ENCODE results near the gene THEM5.

THEM5 gene

GRCh38 chr1:151832318-151832980 is 21.1 kb downstream of the THEM5 start:
- POLR2A ChIA-PET, result no interaction called here
- no peak for DNase-seq (ENCODE audit: extremely low spot score)
- CTCF ChIA-PET, result no interaction called here
- no peak for TF ChIP-seq LEF1 (IDR thresholded peaks at IDR 0.05; ENCODE audit: borderline replicate concordance)
- TF ChIP-seq SUZ12 (IDR thresholded peaks at IDR 0.05), result no peak
- TF ChIP-seq HDGF (IDR thresholded peaks at IDR 0.05; ENCODE audit: borderline replicate concordance), result no peak
- TF ChIP-seq BHLHE40 (IDR thresholded peaks at IDR 0.05; ENCODE audit: borderline replicate concordance), result no peak
- no peak for TF ChIP-seq FOXK2 (IDR thresholded peaks at IDR 0.05)
- no peak for TF ChIP-seq ZNF384 (IDR thresholded peaks at IDR 0.05)
- TF ChIP-seq TARDBP (IDR thresholded peaks at IDR 0.05), result no peak
- TF ChIP-seq CTBP1 (IDR thresholded peaks at IDR 0.05; ENCODE audit: borderline replicate concordance), result no peak
- no peak for TF ChIP-seq L3MBTL2 (conservative IDR thresholded peaks at IDR 0.05)
- no peak for TF ChIP-seq FOXA1 (IDR thresholded peaks at IDR 0.05)
- TF ChIP-seq PKNOX1 (IDR thresholded peaks at IDR 0.05), result no peak
- no peak for TF ChIP-seq ARNT (IDR thresholded peaks at IDR 0.05)
- no peak for TF ChIP-seq SP1 (IDR thresholded peaks at IDR 0.05)
- no peak for TF ChIP-seq FOXM1 (IDR thresholded peaks at IDR 0.05; ENCODE audit: borderline replicate concordance)

GRCh38 chr1:151831605-151832004 is 21.9 kb downstream of the THEM5 start, which contains the start of gene RORC:
RORC (minus strand) TSS chr1:151831802; CDS start chr1:151831764, 38 bp downstream.
- POLR2A ChIA-PET, result no interaction called here
- TF ChIP-seq PKNOX1 (IDR thresholded peaks at IDR 0.05) (no peak), NFRKB (IDR thresholded peaks at IDR 0.05) (no peak), ARNT (IDR thresholded peaks at IDR 0.05) (no peak), BHLHE40 (IDR thresholded peaks at IDR 0.05; ENCODE audit: borderline replicate concordance) (no peak), SUZ12 (IDR thresholded peaks at IDR 0.05) (no peak), CTBP1 (IDR thresholded peaks at IDR 0.05; ENCODE audit: borderline replicate concordance) (no peak), TARDBP (IDR thresholded peaks at IDR 0.05) (no peak), HDGF (IDR thresholded peaks at IDR 0.05; ENCODE audit: borderline replicate concordance) (no peak), ELF4 (IDR thresholded peaks at IDR 0.05) (no peak)
- CTCF ChIA-PET, result no interaction called here
- no peak for DNase-seq (ENCODE audit: extremely low spot score)

GRCh38 chr1:151831256-151831591 is 22.3 kb downstream of the THEM5 start:
- no peak for DNase-seq (ENCODE audit: extremely low spot score)
- TF ChIP-seq FOXM1 (IDR thresholded peaks at IDR 0.05; ENCODE audit: borderline replicate concordance), result no peak
- TF ChIP-seq ARNT (IDR thresholded peaks at IDR 0.05), result no peak
- ChIA-PET CTCF (no interaction called here), POLR2A (no interaction called here)

GRCh38 chr1:151830055-151830454 is 23.5 kb downstream of the THEM5 start:
- ChIA-PET POLR2A (no interaction called here), CTCF (interaction anchor here (0.7 kb wide), 1 partner anchor 233 kb away, joined by 3 read pairs; no protein-coding TSS in a partner anchor)

GRCh38 chr1:151829352-151830046 is 24.0 kb downstream of the THEM5 start:
- DNase-seq (ENCODE audit: extremely low spot score), result no peak
- POLR2A ChIA-PET, result no interaction called here
- CTCF ChIA-PET, result interaction anchor here (0.7 to 1.5 kb wide), 2 partner anchors 18 to 232 kb away, joined by 3 read pairs; no protein-coding TSS in a partner anchor
- TF ChIP-seq FOXK2 (IDR thresholded peaks at IDR 0.05), result no peak
- TF ChIP-seq FOXM1 (IDR thresholded peaks at IDR 0.05; ENCODE audit: borderline replicate concordance), result no peak
- TF ChIP-seq SUZ12 (IDR thresholded peaks at IDR 0.05), result no peak
- TF ChIP-seq PKNOX1 (IDR thresholded peaks at IDR 0.05), result no peak
- no peak for TF ChIP-seq ARNT (IDR thresholded peaks at IDR 0.05)
- no peak for TF ChIP-seq LEF1 (IDR thresholded peaks at IDR 0.05; ENCODE audit: borderline replicate concordance)
- no peak for TF ChIP-seq ZNF384 (IDR thresholded peaks at IDR 0.05)
- TF ChIP-seq CTBP1 (IDR thresholded peaks at IDR 0.05; ENCODE audit: borderline replicate concordance), result no peak
- TF ChIP-seq FOXA1 (IDR thresholded peaks at IDR 0.05), result no peak
- TF ChIP-seq BHLHE40 (IDR thresholded peaks at IDR 0.05; ENCODE audit: borderline replicate concordance), result no peak
- TF ChIP-seq TARDBP (IDR thresholded peaks at IDR 0.05), result no peak
- TF ChIP-seq L3MBTL2 (conservative IDR thresholded peaks at IDR 0.05), result no peak
- TF ChIP-seq HDGF (IDR thresholded peaks at IDR 0.05; ENCODE audit: borderline replicate concordance), result no peak
- TF ChIP-seq ELF4 (IDR thresholded peaks at IDR 0.05), result no peak
- no peak for TF ChIP-seq NFRKB (IDR thresholded peaks at IDR 0.05)
- no peak for TF ChIP-seq SP1 (IDR thresholded peaks at IDR 0.05)

More at GRCh38 chr1:151830055-151830454, 23.5 kb downstream of the THEM5 start:
- no peak for DNase-seq (ENCODE audit: extremely low spot score)
- no peak for TF ChIP-seq ARNT (IDR thresholded peaks at IDR 0.05)
- no peak for TF ChIP-seq LEF1 (IDR thresholded peaks at IDR 0.05; ENCODE audit: borderline replicate concordance)
- TF ChIP-seq FOXK2 (IDR thresholded peaks at IDR 0.05), result no peak
- no peak for TF ChIP-seq SP1 (IDR thresholded peaks at IDR 0.05)
- TF ChIP-seq HDGF (IDR thresholded peaks at IDR 0.05; ENCODE audit: borderline replicate concordance), result no peak
- TF ChIP-seq CTBP1 (IDR thresholded peaks at IDR 0.05; ENCODE audit: borderline replicate concordance), result no peak
- no peak for TF ChIP-seq BHLHE40 (IDR thresholded peaks at IDR 0.05; ENCODE audit: borderline replicate concordance)
- no peak for TF ChIP-seq ELF4 (IDR thresholded peaks at IDR 0.05)
- TF ChIP-seq NFRKB (IDR thresholded peaks at IDR 0.05), result no peak
- no peak for TF ChIP-seq TARDBP (IDR thresholded peaks at IDR 0.05)

- DNase-seq (ENCODE audit: extremely low spot score), result no peak
- TF ChIP-seq CTBP1 (IDR thresholded peaks at IDR 0.05; ENCODE audit: borderline replicate concordance) (no peak), LEF1 (IDR thresholded peaks at IDR 0.05; ENCODE audit: borderline replicate concordance) (no peak), HDGF (IDR thresholded peaks at IDR 0.05; ENCODE audit: borderline replicate concordance) (no peak), FOXK2 (IDR thresholded peaks at IDR 0.05) (no peak), FOXM1 (IDR thresholded peaks at IDR 0.05; ENCODE audit: borderline replicate concordance) (no peak), ELF4 (IDR thresholded peaks at IDR 0.05) (no peak), SUZ12 (IDR thresholded peaks at IDR 0.05) (no peak), SP1 (IDR thresholded peaks at IDR 0.05) (no peak), L3MBTL2 (conservative IDR thresholded peaks at IDR 0.05) (no peak), BHLHE40 (IDR thresholded peaks at IDR 0.05; ENCODE audit: borderline replicate concordance) (no peak), ARNT (IDR thresholded peaks at IDR 0.05) (no peak)
- CTCF ChIA-PET, result interaction anchor here (1.5 kb wide), 1 partner anchor 17 kb away, joined by 3 read pairs; no protein-coding TSS in a partner anchor
- POLR2A ChIA-PET, result no interaction called here
Measured at GRCh38 chr1:151828921-151829320, 24.6 kb downstream of the THEM5 start.
